SU-DHL-6 (cell line): ENCODE data around the gene MARCHF3.

ENCODE experiments used
- CTCF ChIP-seq: fragments of 200-600 bp; sonication (generic); IDR thresholded peaks from one replicate; pipeline ENCODE4 v1.5.1; 2017; ENCODE audit warnings: antibody characterized with exemption, mild to moderate bottlenecking, low read length, moderate library complexity; ENCODE audit not compliant: insufficient read depth, poor library complexity, severe bottlenecking
- EZH2phosphoT487 ChIP-seq: fragments of 200-600 bp; sonication (generic), shearing (Covaris generic); conservative IDR thresholded peaks from 2 replicates; pipeline ENCODE4 v1.6.1; 2018; ENCODE audit warnings: mild to moderate bottlenecking, antibody characterized with exemption, low read length, moderate library complexity, mixed read lengths

DNA sequence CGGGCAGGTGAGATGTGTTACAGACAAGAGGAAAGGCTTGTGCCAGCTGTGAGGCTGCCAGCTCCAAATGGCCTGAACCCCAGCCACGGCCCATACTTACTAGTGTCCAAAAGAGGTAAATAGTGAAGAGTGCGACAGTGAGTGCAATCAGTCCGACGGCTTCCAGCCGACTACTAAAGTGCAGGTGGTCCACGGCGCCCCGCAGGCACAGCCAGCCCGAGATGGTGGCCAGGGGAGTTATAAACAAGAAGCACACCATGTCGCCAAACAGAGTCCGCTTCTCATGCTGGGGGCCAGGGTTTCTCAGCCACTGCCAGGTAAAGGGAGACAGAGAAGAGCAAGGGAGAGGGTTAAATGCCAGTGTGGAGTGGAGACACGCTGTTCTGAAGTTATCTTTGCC, 152.3 kb downstream of the MARCHF3 start:
- TF ChIP-seq CTCF (no peak), EZH2phosphoT487 (no peak)
